GM21576 (cell line): ENCODE data around the gene CYP51A1.
"Not testable (repeated sequence)": the region's sequence is repeated elsewhere in the genome, so short reads cannot be mapped to it uniquely, and the experiment has no call there.

ENCODE experiments used
- ATAC-seq: cut with Tn5 transposase; IDR thresholded peaks from one replicate; pipeline ENCODE4 v1.9.1; 2021; ENCODE audit warnings: mild to moderate bottlenecking, moderate library complexity; ENCODE audit not compliant: unreplicated experiment

The CYP51A1 gene

DNA sequence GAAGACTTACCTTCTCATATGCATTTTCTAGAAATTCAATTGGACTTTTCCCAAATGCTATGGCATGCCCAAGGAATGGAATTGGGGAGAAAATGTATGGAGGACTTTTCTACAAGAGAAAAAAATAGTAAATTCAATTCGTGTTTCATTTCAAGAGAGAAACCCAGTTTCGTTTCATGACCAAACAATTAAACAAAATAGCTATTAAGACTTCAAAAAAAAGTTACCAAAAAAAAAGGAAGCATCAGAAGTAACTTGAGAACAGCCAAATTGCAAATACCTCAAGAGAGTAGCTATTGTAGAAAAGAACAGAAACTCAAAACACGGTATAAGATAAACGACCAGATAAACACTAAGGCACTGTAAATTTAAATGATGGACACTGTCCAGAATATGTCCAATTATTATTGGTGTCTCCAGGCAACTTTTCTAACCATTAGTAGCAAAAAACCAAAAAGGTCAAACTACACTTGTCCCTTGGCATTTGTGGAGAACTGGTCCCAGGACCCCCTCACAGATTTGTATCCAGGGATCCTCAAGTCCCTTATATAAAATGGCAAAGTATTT, 2.4 kb downstream of the CYP51A1 start:
- no peak for ATAC-seq

GRCh38 chr7:92131093-92131492, 3.2 kb downstream of the CYP51A1 start:
- no peak for ATAC-seq

DNA sequence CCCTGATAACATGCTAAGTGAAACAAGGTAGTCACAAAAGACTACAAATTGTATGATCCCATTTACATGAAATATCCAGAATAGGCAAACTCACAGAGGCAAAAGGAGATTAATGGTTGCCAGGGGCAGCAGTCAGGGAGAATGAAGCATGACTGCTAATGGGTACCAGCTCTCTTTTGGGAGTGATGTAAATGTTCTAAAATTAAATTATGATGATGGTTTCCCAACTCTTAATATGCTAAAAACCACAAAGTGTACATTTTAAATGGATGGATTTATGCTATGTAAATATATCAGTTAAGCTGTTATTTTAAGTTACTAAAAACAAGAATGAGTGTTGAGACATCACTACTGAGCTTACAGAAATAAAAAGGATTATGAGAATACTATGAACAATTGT, 12.6 kb downstream of the CYP51A1 start:
- no peak for ATAC-seq

- ATAC-seq, result no peak
These were observed 15.0 kb downstream of the CYP51A1 start for GRCh38 chr7:92119213-92119759.

GRCh38 chr7:92116949-92117348, 17.3 kb downstream of the CYP51A1 start:
- no peak for ATAC-seq

DNA sequence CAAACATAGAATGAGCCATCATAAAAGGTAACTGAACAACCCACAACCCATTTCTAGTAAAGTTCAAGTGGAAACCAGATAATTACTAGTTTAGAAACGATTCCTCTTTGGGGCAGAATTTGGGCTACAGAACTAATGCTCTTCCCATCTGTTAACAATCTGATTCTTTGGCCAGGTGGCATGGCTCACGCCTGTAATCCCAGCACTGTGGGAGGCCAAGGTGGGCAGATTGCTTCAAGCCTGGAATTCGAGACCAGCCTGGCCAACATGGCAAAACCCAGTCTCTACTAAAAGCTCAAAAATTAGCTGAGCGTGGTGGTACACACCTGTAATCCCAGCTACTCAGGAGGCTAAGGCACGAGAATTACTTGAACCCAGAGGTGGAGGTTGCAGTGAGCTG, 18.5 kb downstream of the CYP51A1 start:
- ATAC-seq, result no peak

- ATAC-seq, result no peak
These were observed 23.4 kb downstream of the CYP51A1 start for GRCh38 chr7:92110857-92111256.

DNA sequence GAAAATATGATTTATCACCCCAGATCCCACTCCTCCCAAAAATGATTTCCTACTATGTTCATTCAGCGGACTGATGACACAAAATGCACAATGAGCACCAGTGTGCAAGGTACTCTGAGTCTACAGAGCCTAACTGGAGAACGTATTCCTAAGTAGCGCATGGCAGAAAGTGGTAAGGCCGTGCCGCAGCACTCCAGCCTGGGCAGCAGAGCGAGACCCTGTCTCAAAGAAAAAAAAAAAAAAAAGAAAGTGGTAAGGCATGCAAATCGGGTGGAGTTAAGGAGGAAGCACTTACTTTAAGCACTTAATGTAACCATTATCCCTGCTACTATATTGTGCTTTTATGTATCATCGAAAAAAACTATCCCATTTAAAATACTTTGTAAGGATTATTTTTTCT, 25.5 kb downstream of the CYP51A1 start:
- no peak for ATAC-seq

- not testable (repeated sequence) for ATAC-seq
These were observed 31.4 kb downstream of the CYP51A1 start for GRCh38 chr7:92102862-92103261.

- no peak for ATAC-seq
These were observed 33.7 kb downstream of the CYP51A1 start for GRCh38 chr7:92100534-92100933.

GRCh38 chr7:92095380-92095779, 38.9 kb downstream of the CYP51A1 start:
- ATAC-seq, result no peak

DNA sequence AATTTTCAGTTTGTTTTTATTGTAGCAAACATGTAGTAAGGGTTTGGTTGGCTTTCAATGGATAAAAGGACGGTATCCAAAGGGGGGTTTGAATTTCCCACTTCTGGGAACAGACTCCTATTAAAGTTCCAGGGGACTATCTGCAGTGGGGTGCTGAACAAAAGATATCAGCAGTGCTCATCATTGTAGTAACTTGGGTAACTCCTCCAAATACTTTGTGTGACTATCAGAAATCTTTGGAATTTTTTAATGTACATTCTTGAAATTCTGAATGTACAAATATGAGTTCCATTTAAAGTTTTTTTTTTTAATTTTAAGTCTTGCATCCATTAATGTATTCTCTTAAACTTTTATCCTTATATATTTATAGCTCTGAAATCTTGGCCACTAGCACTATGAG, 42.1 kb downstream of the CYP51A1 start:
- ATAC-seq, result no peak

DNA sequence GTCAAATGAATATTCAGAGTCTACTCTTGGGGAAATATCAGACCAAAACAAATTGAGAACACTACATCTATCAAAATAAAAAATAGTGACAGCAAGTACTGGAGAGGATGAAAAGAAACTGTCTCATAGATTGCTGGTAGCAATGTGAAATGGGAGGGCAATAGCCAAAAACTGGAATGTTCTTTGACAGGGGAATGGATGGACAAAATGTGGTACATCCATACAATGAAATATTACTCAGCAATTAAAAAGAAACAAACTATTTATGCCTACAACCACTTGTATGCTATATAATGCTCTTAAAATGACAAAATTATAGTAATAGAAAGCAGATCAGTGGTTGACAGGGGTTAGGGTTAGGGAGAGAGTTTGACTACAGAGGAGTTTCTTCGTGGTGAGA, 46.0 kb downstream of the CYP51A1 start:
- ATAC-seq, result no peak

DNA sequence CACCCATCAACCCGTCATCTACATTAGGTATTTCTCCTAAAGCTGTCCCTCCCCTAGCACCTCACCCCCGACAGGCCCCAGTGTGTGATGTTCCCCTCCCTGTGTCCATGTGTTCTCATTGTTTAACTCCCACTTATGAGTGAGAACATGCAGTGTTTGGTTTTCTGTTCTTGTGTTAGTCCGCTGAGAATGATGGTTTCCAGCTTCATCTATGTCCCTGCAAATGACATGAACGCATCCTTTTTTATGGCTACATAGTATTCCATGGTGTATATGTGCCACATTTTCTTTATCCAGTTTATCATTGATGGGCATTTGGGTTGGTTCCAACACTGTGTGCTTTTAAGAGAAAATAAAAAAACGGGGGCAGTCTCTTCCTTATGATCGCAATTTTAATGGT, 50.4 kb downstream of the CYP51A1 start:
- ATAC-seq, result not testable (repeated sequence)

GRCh38 chr7:92076509-92076908, 57.8 kb downstream of the CYP51A1 start:
- no peak for ATAC-seq

- ATAC-seq, result peak; percentile 96
These were observed 58.7 kb downstream of the CYP51A1 start for GRCh38 chr7:92075455-92076158.

DNA sequence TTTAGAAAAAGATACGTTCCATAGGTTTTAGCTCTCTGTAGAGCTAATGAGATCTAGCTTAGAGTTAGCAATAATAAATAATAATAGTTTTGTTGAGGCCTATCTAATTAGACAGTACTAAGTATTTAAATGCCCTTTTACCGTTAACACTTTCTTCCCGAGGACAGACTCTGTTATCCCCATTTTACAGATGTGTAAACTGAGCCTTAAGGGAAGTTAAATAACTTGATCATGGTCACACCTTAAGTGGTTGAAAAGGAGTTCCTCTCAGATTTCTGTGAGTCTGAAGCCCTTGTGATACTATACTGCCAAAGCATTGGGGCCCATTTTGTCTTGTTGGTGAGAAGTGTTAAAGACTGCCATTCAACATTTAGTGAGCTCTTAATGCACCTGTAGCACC, 61.6 kb downstream of the CYP51A1 start:
- ATAC-seq, result no peak

DNA sequence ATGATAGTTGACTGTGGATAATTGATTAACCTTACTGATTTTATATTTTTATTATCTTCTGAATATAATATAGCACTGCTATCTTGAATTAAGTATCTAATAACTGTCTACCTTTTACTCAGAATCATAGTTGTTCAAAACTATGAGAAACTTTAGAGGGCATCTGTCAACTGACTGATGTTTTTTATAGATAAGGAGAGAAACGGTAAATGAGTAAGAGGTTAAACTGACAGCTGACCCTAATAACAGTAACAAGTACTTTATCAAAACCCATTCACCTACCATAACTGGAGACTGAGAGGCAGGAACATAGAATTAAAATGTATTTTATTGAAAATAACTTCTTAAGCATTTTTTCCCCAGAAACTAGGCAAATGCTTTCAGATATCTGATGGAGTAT, 62.2 kb downstream of the CYP51A1 start:
- ATAC-seq, result no peak

GRCh38 chr7:92071032-92071431, 63.2 kb downstream of the CYP51A1 start:
- no peak for ATAC-seq

DNA sequence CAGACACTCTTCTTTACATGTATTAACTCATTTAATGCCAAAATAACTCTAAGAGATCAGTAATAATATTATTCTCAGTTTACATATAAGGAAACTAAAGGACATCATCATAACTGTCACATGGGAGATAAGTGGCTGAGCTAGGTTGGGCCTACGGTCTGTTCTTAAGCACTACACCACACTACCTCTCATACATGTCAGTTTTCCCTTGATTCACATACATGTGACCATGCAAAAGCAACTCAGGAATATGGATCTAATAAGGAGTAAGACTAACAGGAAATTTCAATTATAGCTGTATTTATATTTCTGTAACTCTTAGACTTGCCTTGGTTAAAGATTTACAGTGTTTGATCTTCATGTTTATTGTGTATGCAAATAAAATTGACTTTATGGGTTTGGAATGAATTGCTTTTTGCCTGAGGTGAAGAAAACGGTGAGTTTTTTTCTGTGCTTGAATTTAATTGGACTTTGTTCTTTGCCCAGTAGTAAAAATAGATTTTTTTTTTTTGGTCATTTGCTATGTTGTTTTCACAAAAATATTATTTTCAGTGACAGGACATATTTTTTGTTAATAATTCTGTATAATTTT, 69.7 kb downstream of the CYP51A1 start:
- no peak for ATAC-seq
